A549 (cell line): ENCODE measurements around the gene ABHD11. TPM values are rescaled to one million over a fixed set of nuclear protein-coding genes. Genes with fewer than 3 reads are reported as not detected.

Experiments used
- ATAC-seq, 2 experiments: fragments of 200-7000 bp in 1 of 2; fragments of >200 bp in 1 of 2; cut with Nextera tagmentation in 1 of 2; cut with Tn5 transposase in 1 of 2; 3 replicates each; pipeline versions ENCODE4 v1.8.0 to v1.9.1; 2018 to 2020; ENCODE audit warnings: mild to moderate bottlenecking in 1 of 2, moderate library complexity in 1 of 2
- CTCF ChIA-PET: fragments of 300-600 bp; sonication (Branson Sonifier 250); formaldehyde crosslinking; extraction: SDS; loops from one replicate; lab custom pipeline; 2021; ENCODE audit warnings: antibody characterized with exemption, inconsistent platforms; lab: Yijun Ruan, JAX
- POLR2A ChIA-PET: fragments of 350-600 bp; formaldehyde crosslinking; extraction: SDS; loops from one replicate; lab custom pipeline; 2021; ENCODE audit warnings: antibody characterized with exemption, inconsistent platforms; lab: Yijun Ruan, JAX
- DNase-seq, 2 experiments: peaks; one replicate each; pipeline versions ENCODE4 v3.0.0 to v3.0.0-alpha.2; 2011 to 2016; ENCODE audit warnings: low read depth in 1 of 2, low spot score in 1 of 2
- FAIRE-seq: peaks from 2 replicates; lab custom pipeline; 2011; peaks lifted over from hg19 to GRCh38; lab: Jason Lieb, UNC
- H3K27ac ChIP-seq, 2 experiments: fragments of >200 bp; sonication (Bioruptor Twin); formaldehyde crosslinking; 3 replicates each; pipeline ENCODE4 v1.5.1; 2016 to 2017
- H3K4me1 ChIP-seq: fragments of >200 bp; sonication (Bioruptor Twin); formaldehyde crosslinking; 3 replicates; pipeline ENCODE4 v1.6.1; 2016
- H3K4me2 ChIP-seq: fragments of >200 bp; sonication (Bioruptor Twin); formaldehyde crosslinking; 3 replicates; pipeline ENCODE4 v1.6.1; 2016
- H3K4me3 ChIP-seq: fragments of >200 bp; sonication (Bioruptor Twin); formaldehyde crosslinking; 3 replicates; pipeline ENCODE4 v1.5.1; 2016
- H3K9me3 ChIP-seq: fragments of >200 bp; sonication (Bioruptor Twin); formaldehyde crosslinking; 3 replicates; pipeline ENCODE4 v1.6.1; 2016
- BHLHE40 ChIP-seq: IDR thresholded peaks from 2 replicates; pipeline ENCODE4 v1.6.1; 2012; ENCODE audit warnings: low read depth, low read length, inconsistent platforms
- CHD2 ChIP-seq: fragments of 150-350 bp; IDR thresholded peaks from 2 replicates; pipeline ENCODE4 v1.6.1; 2014; ENCODE audit warnings: low read length; ENCODE audit not compliant: partially characterized antibody
- FOSL2 ChIP-seq, 2 experiments: fragments of 450-650 bp in 1 of 2; fragments of >200 bp in 1 of 2; sonication (Bioruptor Twin) in 1 of 2; formaldehyde crosslinking; IDR thresholded peaks; 2 replicates each; pipeline versions ENCODE4 v1.5.0 to v1.6.1; 2016 to 2020; ENCODE audit warnings: mild to moderate bottlenecking in 1 of 2, moderate library complexity in 1 of 2
- HOXB13 ChIP-seq: fragments of 250-450 bp; sonication (Bioruptor Pico); IDR thresholded peaks from 2 replicates; pipeline ENCODE4 v1.5.0; 2020; ENCODE audit warnings: low read depth, mild to moderate bottlenecking, moderate library complexity
- JUN ChIP-seq, 2 experiments: fragments of >200 bp; sonication (Bioruptor Twin); formaldehyde crosslinking; IDR thresholded peaks; 2 replicates in 1 of 2; 3 replicates in 1 of 2; pipeline ENCODE4 v1.6.1; 2016 to 2017
- JUNB ChIP-seq: fragments of >200 bp; sonication (Bioruptor Twin); formaldehyde crosslinking; IDR thresholded peaks from 2 replicates; pipeline ENCODE4 v1.6.1; 2016
- NPAS2 ChIP-seq: fragments of 250-450 bp; sonication (Bioruptor Pico); IDR thresholded peaks from 2 replicates; pipeline ENCODE4 v1.8.0; 2022; ENCODE audit warnings: mild to moderate bottlenecking, moderate library complexity, borderline replicate concordance
- NR3C1 ChIP-seq: fragments of >200 bp; sonication (Bioruptor Twin); formaldehyde crosslinking; IDR thresholded peaks from 3 replicates; pipeline ENCODE4 v1.6.1; 2017
- PHF8 ChIP-seq: fragments of 200-600 bp; sonication (generic); IDR thresholded peaks from 2 replicates; pipeline ENCODE4 v1.6.1; 2016; ENCODE audit warnings: low read depth, mild to moderate bottlenecking, antibody characterized with exemption, moderate library complexity, borderline replicate concordance
- POLR2A ChIP-seq: IDR thresholded peaks from 2 replicates; pipeline ENCODE4 v1.6.1; 2012; ENCODE audit warnings: mild to moderate bottlenecking, low read length
- POLR2AphosphoS2 ChIP-seq: conservative IDR thresholded peaks from 2 replicates; pipeline ENCODE4 v1.6.1; 2012; ENCODE audit warnings: low read length, improper control_type of control experiment, inconsistent platforms
- RARB ChIP-seq: fragments of 250-450 bp; sonication (Bioruptor Pico); IDR thresholded peaks from 2 replicates; pipeline ENCODE4 v1.8.0; 2021; ENCODE audit warnings: mild to moderate bottlenecking, moderate library complexity
- RNF2 ChIP-seq: fragments of 200-600 bp; sonication (generic); IDR thresholded peaks from 2 replicates; pipeline ENCODE4 v1.6.1; 2016; ENCODE audit warnings: low read depth, mild to moderate bottlenecking, antibody characterized with exemption, moderate library complexity, borderline replicate concordance
- TFCP2L1 ChIP-seq: fragments of 250-450 bp; sonication (Bioruptor Pico); IDR thresholded peaks from 2 replicates; pipeline ENCODE4 v1.5.0; 2021; ENCODE audit warnings: mild to moderate bottlenecking
- TP53 ChIP-seq: fragments of 250-450 bp; sonication (Bioruptor Pico); IDR thresholded peaks from 2 replicates; pipeline ENCODE4 v1.5.0; 2021; ENCODE audit warnings: mild to moderate bottlenecking, moderate library complexity
- ZFP36 ChIP-seq: fragments of 450-650 bp; IDR thresholded peaks from 2 replicates; pipeline ENCODE4 v1.6.1; 2014; ENCODE audit warnings: borderline replicate concordance; ENCODE audit not compliant: partially characterized antibody
- WGBS: methylation state at CpG from one replicate; pipeline ENCODE4 v1.1.6; 2017; ENCODE audit errors: missing lambda C conversion rate; 5-methylcytosine and 5-hydroxymethylcytosine counted together
- polyA plus RNA-seq, 4 experiments: library from polyadenylated mRNA; depleted of rRNA in 3 of 4; stranded (reverse); fragments of >200 nt; fragmentation: RNase III in 1 of 4; extraction: RNeasy Plus Mini Kit Qiagen cat#74134 plus additional on column Dnase treatment in 1 of 4; gene quantifications; 2 replicates in 3 of 4; 3 replicates in 1 of 4; pipeline ENCODE4 v1.2.3, GENCODE V29; 2011 to 2017
- TF ChIP-seq, protein P1 (sequence below): fragments of 450-650 bp; IDR thresholded peaks from 2 replicates; pipeline ENCODE4 v1.6.1; 2014; ENCODE audit warnings: antibody characterized with exemption
- TF ChIP-seq, protein P2 (sequence below): IDR thresholded peaks from 2 replicates; pipeline ENCODE4 v1.6.1; 2012
- TF ChIP-seq, protein P3 (sequence below): fragments of 150-350 bp; IDR thresholded peaks from 2 replicates; pipeline ENCODE4 v1.6.1; 2014; ENCODE audit warnings: low read depth, mild to moderate bottlenecking, low read length
- TF ChIP-seq, protein P4 (sequence below): IDR thresholded peaks from 2 replicates; pipeline ENCODE4 v1.6.1; 2012

The ABHD11 gene
- polyA plus RNA-seq, 2 of the 4 experiments (the other 2 are of a cell fraction), result 8.1 to 15.1 TPM

DNA sequence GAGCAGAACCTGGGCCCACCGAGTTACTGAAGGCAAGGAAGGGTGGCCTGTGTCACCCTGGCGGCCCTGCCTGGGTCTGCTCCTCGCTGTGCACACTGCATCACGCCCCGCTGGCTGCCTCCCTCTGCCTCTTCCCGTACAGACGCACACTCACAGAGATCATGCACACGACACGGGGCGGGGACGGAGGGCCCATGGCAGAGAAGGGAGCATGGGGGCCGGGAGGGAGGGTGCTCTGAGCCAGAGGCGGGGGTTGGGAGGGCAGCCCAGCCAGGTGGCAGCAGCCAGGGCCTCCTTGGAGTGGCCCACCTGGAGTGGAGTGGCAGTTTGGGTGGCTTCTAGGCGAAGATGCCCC lies 38.6 kb downstream of the ABHD11 start:
- Histone ChIP-seq H3K27ac (peak overlapping the region; percentile 42 to 99; a peak in 4 of 6 replicates), H3K4me2 (0 out of 3 replicates have a peak overlapping the region, but pooled peaks have one; percentile 7), H3K4me1 (peaks cover 62% of the 10 kb centered on the region), H3K9me3 (no peaks in the 10 kb centered on the region), H3K4me3 (no peak overlapping the region)
- no peak for FAIRE-seq
- TF ChIP-seq HOXB13 (CRISPR knock-in tag), result no peak
- no peak for TF ChIP-seq NR3C1
- no peak for TF ChIP-seq TP53 (CRISPR knock-in tag)
- peak in 1 of 2 experiments; percentile 50; a peak in 1 of 5 replicates for TF ChIP-seq JUN (IDR thresholded peaks at IDR 0.05)
- no peak for DNase-seq
- WGBS, result 76% methylated on average over 10 of the region's 14 CpGs
- no peak for ATAC-seq
- ChIA-PET CTCF (interaction anchor here (0.6 to 10.0 kb wide), 10 partner anchors 8 to 168 kb away, joined by 3 to 139 read pairs (median 24); partner anchors contain the start of gene STX1A), POLR2A (interaction anchor here (0.5 kb wide), 1 partner anchor 12 kb away, joined by 4 read pairs; no protein-coding TSS in a partner anchor)

DNA sequence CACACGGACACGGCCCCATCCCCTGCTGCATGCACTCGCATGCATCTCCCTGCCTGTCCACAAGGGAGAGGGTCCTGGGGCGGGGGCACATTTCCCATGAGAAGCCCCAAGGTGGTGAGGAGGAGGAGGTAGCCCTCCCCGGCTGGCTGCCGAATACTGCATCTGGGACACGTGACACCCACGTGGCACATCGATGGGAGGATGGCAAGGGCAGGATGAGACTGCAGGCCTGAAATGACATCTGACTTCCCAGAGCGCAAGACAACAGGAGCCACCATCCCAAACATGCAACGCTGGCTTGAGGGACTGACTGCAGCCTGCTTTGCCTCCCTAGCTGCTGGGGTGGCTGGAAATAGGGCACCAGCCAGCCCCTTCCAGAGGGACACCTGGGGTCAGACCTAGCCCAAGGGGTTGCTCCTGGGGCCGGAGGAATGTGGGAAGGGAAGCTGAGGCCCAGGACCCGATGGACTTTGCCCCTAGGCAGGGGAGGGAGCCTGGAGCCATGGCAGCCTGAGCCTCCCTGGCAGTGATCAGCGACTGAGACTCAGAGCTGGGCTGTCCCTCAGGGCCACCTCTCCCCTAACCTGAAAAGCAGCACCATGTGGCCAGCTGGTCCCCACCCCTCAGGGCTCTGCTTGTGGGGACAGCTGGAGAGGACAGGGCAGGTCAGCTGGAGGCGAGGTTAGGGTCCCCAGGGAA lies 39.1 kb downstream of the ABHD11 start:
- H3K4me1 ChIP-seq, result peaks cover 60% of the 10 kb centered on the region
- 80% methylated on average over 9 of the region's 15 CpGs for WGBS
- 0 out of 3 replicates have a peak overlapping the region, but pooled peaks have one; percentile 7 for H3K4me2 ChIP-seq
- CTCF ChIA-PET, result interaction anchor here (2.3 to 10.0 kb wide), 6 partner anchors 8 to 93 kb away, joined by 17 to 139 read pairs (median 52); partner anchors contain the start of gene STX1A
- ATAC-seq, result no peak
- POLR2A ChIA-PET, result interaction anchor here (0.5 kb wide), 1 partner anchor 12 kb away, joined by 4 read pairs; no protein-coding TSS in a partner anchor
- no peak for FAIRE-seq
- TF ChIP-seq, protein P1, sequence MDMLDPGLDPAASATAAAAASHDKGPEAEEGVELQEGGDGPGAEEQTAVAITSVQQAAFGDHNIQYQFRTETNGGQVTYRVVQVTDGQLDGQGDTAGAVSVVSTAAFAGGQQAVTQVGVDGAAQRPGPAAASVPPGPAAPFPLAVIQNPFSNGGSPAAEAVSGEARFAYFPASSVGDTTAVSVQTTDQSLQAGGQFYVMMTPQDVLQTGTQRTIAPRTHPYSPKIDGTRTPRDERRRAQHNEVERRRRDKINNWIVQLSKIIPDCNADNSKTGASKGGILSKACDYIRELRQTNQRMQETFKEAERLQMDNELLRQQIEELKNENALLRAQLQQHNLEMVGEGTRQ, result peak; percentile 60
- peak; percentile 46; the same call in 1 of the 2 replicates for TF ChIP-seq POLR2AphosphoS2
- TF ChIP-seq, protein P2, sequence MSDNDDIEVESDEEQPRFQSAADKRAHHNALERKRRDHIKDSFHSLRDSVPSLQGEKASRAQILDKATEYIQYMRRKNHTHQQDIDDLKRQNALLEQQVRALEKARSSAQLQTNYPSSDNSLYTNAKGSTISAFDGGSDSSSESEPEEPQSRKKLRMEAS, result no peak
- peak in 1 of 2 experiments; percentile 3; a peak in 1 of 5 replicates for TF ChIP-seq JUN (IDR thresholded peaks at IDR 0.05)
- H3K4me3 ChIP-seq, result no peak overlapping the region
- H3K9me3 ChIP-seq, result no peaks in the 10 kb centered on the region
- peak overlapping the region; percentile 42 to 99; a peak in 5 of 6 replicates for H3K27ac ChIP-seq
- no peak for DNase-seq

DNA sequence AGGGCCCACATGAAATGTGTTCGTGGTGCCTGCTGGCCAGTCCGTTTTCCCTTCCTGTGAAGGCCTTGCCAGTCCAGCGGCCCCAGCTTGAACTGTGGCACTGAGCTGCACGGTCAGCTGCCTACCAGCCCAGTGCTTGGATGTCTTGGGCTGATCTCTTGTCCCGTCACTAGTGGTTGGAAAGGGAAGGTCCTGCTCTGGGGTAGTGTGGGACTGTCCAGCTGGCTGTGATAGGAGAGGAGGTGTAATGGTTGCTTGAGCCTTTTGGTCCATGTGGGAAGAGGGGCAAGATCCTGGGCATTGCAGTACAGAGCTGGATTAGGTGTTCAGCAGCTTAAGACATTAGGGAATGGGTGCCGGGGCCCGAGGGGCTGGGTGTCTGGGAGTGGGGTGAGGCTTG lies 40.2 kb downstream of the ABHD11 start:
- no peak for DNase-seq
- peak overlapping the region in 1 of 2 experiments; percentile 99; a peak in 3 of 6 replicates for H3K27ac ChIP-seq
- TF ChIP-seq RNF2 (no peak), JUNB (no peak), FOSL2 (IDR thresholded peaks at IDR 0.05) (no peak), FOSL2 (CRISPR knock-in tag; IDR thresholded peaks at IDR 0.05) (no peak), POLR2A (no peak), TP53 (CRISPR knock-in tag) (no peak), POLR2AphosphoS2 (peak; percentile 93), TFCP2L1 (CRISPR knock-in tag) (no peak), PHF8 (no peak), ZFP36 (no peak), BHLHE40 (no peak), NPAS2 (CRISPR knock-in tag) (no peak), RARB (CRISPR knock-in tag) (no peak), CHD2 (no peak)
- TF ChIP-seq, protein P3, sequence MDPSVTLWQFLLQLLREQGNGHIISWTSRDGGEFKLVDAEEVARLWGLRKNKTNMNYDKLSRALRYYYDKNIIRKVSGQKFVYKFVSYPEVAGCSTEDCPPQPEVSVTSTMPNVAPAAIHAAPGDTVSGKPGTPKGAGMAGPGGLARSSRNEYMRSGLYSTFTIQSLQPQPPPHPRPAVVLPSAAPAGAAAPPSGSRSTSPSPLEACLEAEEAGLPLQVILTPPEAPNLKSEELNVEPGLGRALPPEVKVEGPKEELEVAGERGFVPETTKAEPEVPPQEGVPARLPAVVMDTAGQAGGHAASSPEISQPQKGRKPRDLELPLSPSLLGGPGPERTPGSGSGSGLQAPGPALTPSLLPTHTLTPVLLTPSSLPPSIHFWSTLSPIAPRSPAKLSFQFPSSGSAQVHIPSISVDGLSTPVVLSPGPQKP, result no peak
- TF ChIP-seq, protein P4, sequence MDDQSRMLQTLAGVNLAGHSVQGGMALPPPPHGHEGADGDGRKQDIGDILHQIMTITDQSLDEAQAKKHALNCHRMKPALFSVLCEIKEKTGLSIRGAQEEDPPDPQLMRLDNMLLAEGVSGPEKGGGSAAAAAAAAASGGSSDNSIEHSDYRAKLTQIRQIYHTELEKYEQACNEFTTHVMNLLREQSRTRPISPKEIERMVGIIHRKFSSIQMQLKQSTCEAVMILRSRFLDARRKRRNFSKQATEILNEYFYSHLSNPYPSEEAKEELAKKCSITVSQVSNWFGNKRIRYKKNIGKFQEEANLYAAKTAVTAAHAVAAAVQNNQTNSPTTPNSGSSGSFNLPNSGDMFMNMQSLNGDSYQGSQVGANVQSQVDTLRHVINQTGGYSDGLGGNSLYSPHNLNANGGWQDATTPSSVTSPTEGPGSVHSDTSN, result 0 out of 2 replicates have a peak, but pooled peaks have one; percentile 30
- CTCF ChIA-PET, result interaction anchor here (0.7 to 10.0 kb wide), 8 partner anchors 10 to 92 kb away, joined by 3 to 139 read pairs (median 9); partner anchors contain the start of genes BUD23, DNAJC30, STX1A and VPS37D
- peaks cover 48% of the 10 kb centered on the region for H3K4me1 ChIP-seq
- no peak for ATAC-seq
- H3K4me2 ChIP-seq, result no peak overlapping the region
- WGBS, result 87% methylated on average over 5 of the region's 7 CpGs
- no peak overlapping the region for H3K4me3 ChIP-seq
- POLR2A ChIA-PET, result interaction anchor here (0.6 to 2.1 kb wide), 4 partner anchors 7 to 27 kb away, joined by 3 to 16 read pairs (median 4); no protein-coding TSS in a partner anchor
- H3K9me3 ChIP-seq, result no peaks in the 10 kb centered on the region
- no peak for FAIRE-seq
